Measurements from ENCODE around the gene TMEM72.

TMEM72 gene

DNA sequence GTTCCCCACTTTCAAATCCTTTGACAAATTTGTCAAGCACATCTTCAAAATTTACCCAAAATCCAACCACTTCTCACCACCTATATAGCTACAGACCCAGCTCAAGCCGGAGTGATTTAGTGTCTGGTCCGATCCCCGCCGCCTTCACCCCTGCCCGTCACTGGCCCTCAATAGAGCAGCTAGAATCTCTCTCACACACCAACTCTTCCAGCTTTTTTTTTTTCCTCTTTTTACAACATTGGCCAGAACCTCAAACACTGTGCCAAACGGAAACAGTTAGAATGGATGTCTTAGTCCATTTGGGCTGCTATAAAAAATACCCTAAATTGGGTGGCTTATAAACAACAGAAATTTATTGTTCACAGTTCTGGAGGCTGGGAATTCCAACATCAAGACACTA lies 41.1 kb upstream of the TMEM72 start:
- peaks cover 2 to 3% of the 10 kb centered on the region in 2 experiments for H3K4me1 ChIP-seq (ENCODE audit: control insufficient read depth in 1 of 2, insufficient read depth in 2 of 2, low read length in 2 of 2)
- H3K79me2 ChIP-seq (ENCODE audit: control insufficient read depth, insufficient read depth, low read length, poor library complexity) = no peaks in the 10 kb centered on the region
- no peak overlapping the region for H2AFZ ChIP-seq (ENCODE audit: insufficient read depth, low read length, poor library complexity)
- no peaks in the 10 kb centered on the region for H3K27me3 ChIP-seq (ENCODE audit: insufficient read depth, low read length)
- no peak overlapping the region for H3K4ac ChIP-seq (ENCODE audit: low read depth, low read length)
- H3K9me3 ChIP-seq (ENCODE audit: insufficient read depth, low read depth, low read length) = no peaks in the 10 kb centered on the region
- no peak overlapping the region for H2BK120ac ChIP-seq (ENCODE audit: insufficient read depth, low read length, poor library complexity)
- no peak overlapping the region for H3K23ac ChIP-seq (ENCODE audit: low read length)
- no peaks in the 10 kb centered on the region for H3K36me3 ChIP-seq (ENCODE audit: control insufficient read depth in 1 of 2, insufficient read depth in 2 of 2, low read length in 2 of 2)
- H2AK5ac ChIP-seq (ENCODE audit: low read length) = no peak overlapping the region
- H4K8ac ChIP-seq (ENCODE audit: low read depth, low read length) = no peak overlapping the region
- DNase-seq = no peak
- no CpG with 5 or more reads among the region's 6 CpGs for WGBS (ENCODE audit: extremely low coverage, insufficient coverage, insufficient read length)
- H3K4me2 ChIP-seq (ENCODE audit: low read length) = no peak overlapping the region
- H2BK12ac ChIP-seq (ENCODE audit: low read length) = no peak overlapping the region
- H4K91ac ChIP-seq (ENCODE audit: low read depth, low read length) = no peak overlapping the region
- no peak overlapping the region for H3K18ac ChIP-seq (ENCODE audit: low read length)
- H2BK5ac ChIP-seq (ENCODE audit: low read depth, low read length, poor library complexity) = no peak overlapping the region
- H3K4me3 ChIP-seq (ENCODE audit: low read depth, low read length) = no peak overlapping the region
- H3K79me1 ChIP-seq (ENCODE audit: low read length) = no peaks in the 10 kb centered on the region
- H3K9ac ChIP-seq (ENCODE audit: low read length) = no peak overlapping the region
- no peak overlapping the region for H3K14ac ChIP-seq (ENCODE audit: low read length)
- H3K27ac ChIP-seq (ENCODE audit: low read depth, low read length) = no peak overlapping the region
- no peak overlapping the region for H4K12ac ChIP-seq (ENCODE audit: low read depth, low read length)

DNA sequence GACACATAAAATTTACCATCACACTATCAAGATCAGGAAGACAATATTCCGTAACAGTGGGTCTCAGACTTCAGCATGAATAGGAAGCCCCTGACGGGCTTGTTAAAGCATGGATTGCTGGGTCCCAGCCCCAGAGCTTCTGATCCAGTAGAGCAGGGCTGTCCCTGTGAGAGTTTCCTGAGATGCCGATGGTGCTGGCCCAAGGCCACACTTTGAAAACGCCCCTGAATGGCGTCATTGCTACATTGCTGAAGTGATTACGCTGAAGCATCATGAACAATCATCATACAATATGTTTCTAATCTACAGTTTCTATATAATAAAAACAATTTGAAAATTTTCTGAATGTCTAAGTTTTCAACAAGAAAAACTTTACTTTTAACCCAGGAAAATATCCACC lies 38.0 kb upstream of the TMEM72 start:
- H4K12ac ChIP-seq (ENCODE audit: low read depth, low read length) = no peak overlapping the region

DNA sequence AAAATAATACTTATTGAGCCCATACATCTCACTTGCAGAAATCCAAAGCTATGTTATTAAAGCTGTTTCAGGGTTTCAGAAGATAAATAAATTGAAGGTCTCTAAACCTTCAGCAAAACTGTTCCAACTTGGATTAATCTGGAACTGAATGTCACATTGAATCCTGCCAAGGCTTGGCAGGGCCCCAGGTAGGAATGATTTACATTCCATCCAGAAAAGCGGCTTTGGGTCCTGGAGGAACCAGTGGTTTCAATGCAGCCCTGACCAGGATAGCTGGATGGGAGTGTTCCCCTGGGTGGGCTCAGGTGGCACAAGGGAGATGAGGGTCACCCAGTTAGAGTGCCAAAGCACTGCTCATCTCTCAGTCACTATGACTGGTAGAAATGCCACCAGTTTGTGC lies 37.0 kb upstream of the TMEM72 start:
- H3K4ac ChIP-seq (ENCODE audit: low read depth, low read length) = no peak overlapping the region
- H3K4me3 ChIP-seq (ENCODE audit: low read depth, low read length) = no peak overlapping the region
- H3K9ac ChIP-seq (ENCODE audit: low read length) = no peak overlapping the region
- H2AK5ac ChIP-seq (ENCODE audit: low read length) = no peak overlapping the region
- H3K4me2 ChIP-seq (ENCODE audit: low read length) = no peak overlapping the region
- H2AFZ ChIP-seq (ENCODE audit: insufficient read depth, low read length, poor library complexity) = no peak overlapping the region
- no peak overlapping the region for H3K14ac ChIP-seq (ENCODE audit: low read length)
- WGBS (ENCODE audit: extremely low coverage, insufficient coverage, insufficient read length) = no CpG with 5 or more reads among the region's 1 CpG
- no peak overlapping the region for H2BK120ac ChIP-seq (ENCODE audit: insufficient read depth, low read length, poor library complexity)
- no peak for DNase-seq
- no peaks in the 10 kb centered on the region for H3K79me2 ChIP-seq (ENCODE audit: control insufficient read depth, insufficient read depth, low read length, poor library complexity)
- no peak overlapping the region for H2BK5ac ChIP-seq (ENCODE audit: low read depth, low read length, poor library complexity)
- no peaks in the 10 kb centered on the region for H3K36me3 ChIP-seq (ENCODE audit: control insufficient read depth in 1 of 2, insufficient read depth in 2 of 2, low read length in 2 of 2)
- H3K27ac ChIP-seq (ENCODE audit: low read depth, low read length) = no peak overlapping the region
- peaks cover 2% of the 10 kb centered on the region for H3K79me1 ChIP-seq (ENCODE audit: low read length)
- H4K12ac ChIP-seq (ENCODE audit: low read depth, low read length) = no peak overlapping the region
- H3K23ac ChIP-seq (ENCODE audit: low read length) = no peak overlapping the region
- peaks cover 0 to 4% of the 10 kb centered on the region in 2 experiments for H3K4me1 ChIP-seq (ENCODE audit: control insufficient read depth in 1 of 2, insufficient read depth in 2 of 2, low read length in 2 of 2)
- H3K27me3 ChIP-seq (ENCODE audit: insufficient read depth, low read length) = no peaks in the 10 kb centered on the region
- H3K18ac ChIP-seq (ENCODE audit: low read length) = no peak overlapping the region
- H4K91ac ChIP-seq (ENCODE audit: low read depth, low read length) = no peak overlapping the region
- no peak overlapping the region for H2BK12ac ChIP-seq (ENCODE audit: low read length)
- H3K9me3 ChIP-seq (ENCODE audit: insufficient read depth, low read depth, low read length) = no peaks in the 10 kb centered on the region
- H4K8ac ChIP-seq (ENCODE audit: low read depth, low read length) = no peak overlapping the region

More for the DNA sequence above, 38.0 kb upstream of the TMEM72 start:
- Histone ChIP-seq H3K18ac (ENCODE audit: low read length) (no peak overlapping the region), H2AFZ (ENCODE audit: insufficient read depth, low read length, poor library complexity) (no peak overlapping the region), H2AK5ac (ENCODE audit: low read length) (no peak overlapping the region), H3K36me3 (ENCODE audit: control insufficient read depth in 1 of 2, insufficient read depth in 2 of 2, low read length in 2 of 2) (no peaks in the 10 kb centered on the region), H2BK5ac (ENCODE audit: low read depth, low read length, poor library complexity) (no peak overlapping the region), H3K9ac (ENCODE audit: low read length) (no peak overlapping the region), H2BK120ac (ENCODE audit: insufficient read depth, low read length, poor library complexity) (no peak overlapping the region), H3K4me1 (ENCODE audit: control insufficient read depth in 1 of 2, insufficient read depth in 2 of 2, low read length in 2 of 2) (no peaks in the 10 kb centered on the region), H3K79me1 (ENCODE audit: low read length) (no peaks in the 10 kb centered on the region), H3K4me3 (ENCODE audit: low read depth, low read length) (no peak overlapping the region), H3K14ac (ENCODE audit: low read length) (no peak overlapping the region), H4K8ac (ENCODE audit: low read depth, low read length) (no peak overlapping the region), H4K91ac (ENCODE audit: low read depth, low read length) (no peak overlapping the region), H3K27me3 (ENCODE audit: insufficient read depth, low read length) (no peaks in the 10 kb centered on the region), H3K27ac (ENCODE audit: low read depth, low read length) (no peak overlapping the region), H3K4ac (ENCODE audit: low read depth, low read length) (no peak overlapping the region), H2BK12ac (ENCODE audit: low read length) (no peak overlapping the region), H3K9me3 (ENCODE audit: insufficient read depth, low read depth, low read length) (no peaks in the 10 kb centered on the region), H3K23ac (ENCODE audit: low read length) (no peak overlapping the region), H3K79me2 (ENCODE audit: control insufficient read depth, insufficient read depth, low read length, poor library complexity) (no peaks in the 10 kb centered on the region), H3K4me2 (ENCODE audit: low read length) (no peak overlapping the region)
- DNase-seq = no peak
- WGBS (ENCODE audit: extremely low coverage, insufficient coverage, insufficient read length) = no CpG with 5 or more reads among the region's 6 CpGs

- Histone ChIP-seq H2BK5ac (ENCODE audit: low read depth, low read length, poor library complexity) (no peak overlapping the region), H4K8ac (ENCODE audit: low read depth, low read length) (peak overlapping the region; percentile 91), H3K9ac (ENCODE audit: low read length) (no peak overlapping the region), H3K4me1 (ENCODE audit: control insufficient read depth in 1 of 2, insufficient read depth in 2 of 2, low read length in 2 of 2) (peaks cover 2 to 4% of the 10 kb centered on the region in 2 experiments), H4K12ac (ENCODE audit: low read depth, low read length) (peak overlapping the region; percentile 77), H3K9me3 (ENCODE audit: insufficient read depth, low read depth, low read length) (no peaks in the 10 kb centered on the region), H3K18ac (ENCODE audit: low read length) (no peak overlapping the region), H3K23ac (ENCODE audit: low read length) (no peak overlapping the region), H2BK120ac (ENCODE audit: insufficient read depth, low read length, poor library complexity) (no peak overlapping the region), H3K4ac (ENCODE audit: low read depth, low read length) (no peak overlapping the region), H3K27me3 (ENCODE audit: insufficient read depth, low read length) (no peaks in the 10 kb centered on the region), H3K4me3 (ENCODE audit: low read depth, low read length) (no peak overlapping the region), H2AK5ac (ENCODE audit: low read length) (no peak overlapping the region), H3K36me3 (ENCODE audit: control insufficient read depth in 1 of 2, insufficient read depth in 2 of 2, low read length in 2 of 2) (no peaks in the 10 kb centered on the region), H2BK12ac (ENCODE audit: low read length) (no peak overlapping the region), H2AFZ (ENCODE audit: insufficient read depth, low read length, poor library complexity) (peak overlapping the region; percentile 96), H3K14ac (ENCODE audit: low read length) (peak overlapping the region; percentile 10), H3K79me2 (ENCODE audit: control insufficient read depth, insufficient read depth, low read length, poor library complexity) (no peaks in the 10 kb centered on the region), H4K91ac (ENCODE audit: low read depth, low read length) (no peak overlapping the region), H3K79me1 (ENCODE audit: low read length) (peaks cover 2% of the 10 kb centered on the region), H3K4me2 (ENCODE audit: low read length) (peak overlapping the region; percentile 71), H3K27ac (ENCODE audit: low read depth, low read length) (no peak overlapping the region)
- peak; percentile 71 to 79 for DNase-seq
- no CpG with 5 or more reads among the region's 29 CpGs for WGBS (ENCODE audit: extremely low coverage, insufficient coverage, insufficient read length)
These were observed 32.2 kb upstream of the TMEM72 start for GRCh38 chr10:44878706-44879530.

Data from trophoblast cell (in vitro differentiated cells and primary cell).